H9 (cell line): ENCODE measurements around the gene PI4K2A. TPM values are rescaled to one million over a fixed set of nuclear protein-coding genes. Genes with fewer than 3 reads are reported as not detected.

Experiments
- DNase-seq: peaks from one replicate; pipeline ENCODE4 v3.0.0-alpha.2; 2017
- H2AFZ ChIP-seq: one replicate; pipeline ENCODE4 v1.6.1; 2013; ENCODE audit warnings: mild to moderate bottlenecking, low read length, control low read depth, moderate library complexity
- H2AK5ac ChIP-seq: 2 replicates; pipeline ENCODE4 v1.6.1; 2013; ENCODE audit warnings: low read length, control low read depth, mixed read lengths; ENCODE audit not compliant: insufficient read length
- H2BK120ac ChIP-seq: one replicate; pipeline ENCODE4 v1.6.1; 2013; ENCODE audit warnings: low read depth, mild to moderate bottlenecking, low read length, control low read depth, inconsistent platforms; ENCODE audit not compliant: poor library complexity, severe bottlenecking
- H2BK12ac ChIP-seq: 2 replicates; pipeline ENCODE4 v1.6.1; 2013; ENCODE audit warnings: low read length, control low read depth, mixed read lengths, low read depth; ENCODE audit not compliant: insufficient read length
- H2BK15ac ChIP-seq: 2 replicates; pipeline ENCODE4 v1.6.1; 2013; ENCODE audit warnings: low read depth, low read length, control low read depth
- H2BK20ac ChIP-seq: one replicate; pipeline ENCODE4 v1.6.1; 2013; ENCODE audit warnings: low read depth, mild to moderate bottlenecking, low read length, control low read depth, inconsistent platforms; ENCODE audit not compliant: poor library complexity, severe bottlenecking
- H2BK5ac ChIP-seq: 2 replicates; pipeline ENCODE4 v1.6.1; 2013; ENCODE audit warnings: low read length, control low read depth, mixed read lengths; ENCODE audit not compliant: insufficient read length
- H3K14ac ChIP-seq: 2 replicates; pipeline ENCODE4 v1.6.1; 2013; ENCODE audit warnings: low read length, control low read depth; ENCODE audit not compliant: insufficient read depth
- H3K18ac ChIP-seq: 2 replicates; pipeline ENCODE4 v1.6.1; 2013; ENCODE audit warnings: low read depth, mild to moderate bottlenecking, mixed read lengths, low read length, control low read depth; ENCODE audit not compliant: insufficient read length
- H3K23ac ChIP-seq: 2 replicates; pipeline ENCODE4 v1.6.1; 2013; ENCODE audit warnings: low read length, control low read depth, mixed read lengths, low read depth; ENCODE audit not compliant: insufficient read length
- H3K23me2 ChIP-seq: 2 replicates; pipeline ENCODE4 v1.6.1; 2013; ENCODE audit warnings: low read depth, mild to moderate bottlenecking, mixed read lengths, low read length, control low read depth; ENCODE audit not compliant: insufficient read length, poor library complexity, severe bottlenecking
- H3K27ac ChIP-seq: 2 replicates; pipeline ENCODE4 v1.5.1; 2013; ENCODE audit warnings: low read length, control low read depth, mixed read lengths, low read depth; ENCODE audit not compliant: insufficient read length
- H3K27me3 ChIP-seq: 2 replicates; pipeline ENCODE4 v1.6.1; 2013; ENCODE audit warnings: low read length, control low read depth, inconsistent platforms; ENCODE audit not compliant: insufficient read depth
- H3K4ac ChIP-seq: 2 replicates; pipeline ENCODE4 v1.6.1; 2013; ENCODE audit warnings: low read depth, mild to moderate bottlenecking, control low read depth, inconsistent platforms, low read length, moderate library complexity
- H3K4me1 ChIP-seq: 2 replicates; pipeline ENCODE4 v1.6.1; 2013; ENCODE audit warnings: low read length, control low read depth, inconsistent platforms; ENCODE audit not compliant: insufficient read depth
- H3K4me2 ChIP-seq: 2 replicates; pipeline ENCODE4 v1.6.1; 2013; ENCODE audit warnings: low read length, control low read depth, mixed read lengths; ENCODE audit not compliant: insufficient read length, insufficient read depth
- H3K56ac ChIP-seq: 2 replicates; pipeline ENCODE4 v1.6.1; 2013; ENCODE audit warnings: low read depth, mild to moderate bottlenecking, mixed read lengths, low read length, control low read depth; ENCODE audit not compliant: insufficient read length
- H3K79me1 ChIP-seq: 2 replicates; pipeline ENCODE4 v1.6.1; 2013; ENCODE audit warnings: low read depth, mild to moderate bottlenecking, moderate library complexity, low read length, control low read depth, inconsistent platforms; ENCODE audit not compliant: insufficient read depth, poor library complexity, severe bottlenecking
- H3K79me2 ChIP-seq: 2 replicates; pipeline ENCODE4 v1.6.1; 2013; ENCODE audit warnings: low read length, control low read depth, inconsistent platforms; ENCODE audit not compliant: insufficient read depth
- H3K9ac ChIP-seq: 2 replicates; pipeline ENCODE4 v1.6.1; 2013; ENCODE audit warnings: low read length, control low read depth, mixed read lengths; ENCODE audit not compliant: insufficient read length; ENCODE audit errors: extremely low read depth
- H3K9me3 ChIP-seq: one replicate; pipeline ENCODE4 v1.6.1; 2013; ENCODE audit warnings: low read depth, low read length, inconsistent platforms; ENCODE audit not compliant: control insufficient read depth
- H3T11ph ChIP-seq: one replicate; pipeline ENCODE4 v1.6.1; 2013; ENCODE audit warnings: mild to moderate bottlenecking, low read length, control low read depth, inconsistent platforms
- H4K20me1 ChIP-seq: one replicate; pipeline ENCODE4 v1.6.1; 2013; ENCODE audit not compliant: control insufficient read depth, insufficient read length, insufficient read depth
- H4K5ac ChIP-seq: 2 replicates; pipeline ENCODE4 v1.6.1; 2013; ENCODE audit warnings: low read depth, mild to moderate bottlenecking, mixed read lengths, low read length, control low read depth; ENCODE audit not compliant: insufficient read length
- H4K8ac ChIP-seq: replicated peaks from 2 replicates; pipeline ENCODE4 v1.6.1; 2013; ENCODE audit warnings: low read length, control low read depth, mixed read lengths, low read depth; ENCODE audit not compliant: insufficient read length
- H4K91ac ChIP-seq: 2 replicates; pipeline ENCODE4 v1.6.1; 2013; ENCODE audit warnings: low read depth, mild to moderate bottlenecking, moderate library complexity, mixed read lengths, low read length, control low read depth; ENCODE audit not compliant: insufficient read length
- H3K27ac Mint-ChIP-seq, 3 experiments: 2 replicates in 2 of 3; 3 replicates in 1 of 3; pipeline ENCODE4 v1.8.0; 2020 to 2021; ENCODE audit warnings: mixed read lengths in 3 of 3, mild to moderate bottlenecking in 1 of 3, moderate library complexity in 1 of 3
- H3K27me3 Mint-ChIP-seq: 2 replicates; pipeline ENCODE4 v1.8.0; 2021; ENCODE audit warnings: low read depth, mild to moderate bottlenecking, moderate library complexity, mixed read lengths
- H3K36me3 Mint-ChIP-seq, 3 experiments: 2 replicates in 2 of 3; 3 replicates in 1 of 3; pipeline ENCODE4 v1.8.0; 2020 to 2021; ENCODE audit warnings: low read depth in 3 of 3, mixed read lengths in 3 of 3; ENCODE audit not compliant: insufficient read depth in 1 of 3
- H3K4me1 Mint-ChIP-seq, 2 experiments: 2 replicates each; pipeline ENCODE4 v1.8.0; 2020; ENCODE audit warnings: mixed read lengths in 2 of 2
- H3K4me3 Mint-ChIP-seq, 2 experiments: 2 replicates in 1 of 2; 3 replicates in 1 of 2; pipeline ENCODE4 v1.8.0; 2020 to 2021; ENCODE audit warnings: mild to moderate bottlenecking in 2 of 2, mixed read lengths in 2 of 2, moderate library complexity in 1 of 2
- H3K9me3 Mint-ChIP-seq, 2 experiments: 2 replicates in 1 of 2; 3 replicates in 1 of 2; pipeline ENCODE4 v1.8.0; 2020; ENCODE audit warnings: mild to moderate bottlenecking in 2 of 2, mixed read lengths in 2 of 2, moderate library complexity in 1 of 2
- WGBS: extraction: QIAGEN DNeasy Blood & Tissue Kit; methylation state at CpG from one replicate; pipeline ENCODE4 v1.1.7; 2013; ENCODE audit warnings: missing lambda C conversion rate, low lambda C conversion rate, mixed read lengths; ENCODE audit not compliant: insufficient read length; ENCODE audit errors: extremely low coverage; 5-methylcytosine and 5-hydroxymethylcytosine counted together
- total RNA-seq: library from RNA; stranded (reverse); gene quantifications from 2 replicates; pipeline ENCODE4 v1.2.1, GENCODE V29; 2021
- TF ChIP-seq, protein P1 (sequence below): fragments of 200-600 bp; sonication (generic); conservative IDR thresholded peaks from 3 replicates; pipeline ENCODE4 v1.8.0; 2021; ENCODE audit warnings: antibody characterized with exemption, mild to moderate bottlenecking

The PI4K2A gene
- total RNA-seq, 1 experiment from 2014 or later: 30.9 TPM

DNA sequence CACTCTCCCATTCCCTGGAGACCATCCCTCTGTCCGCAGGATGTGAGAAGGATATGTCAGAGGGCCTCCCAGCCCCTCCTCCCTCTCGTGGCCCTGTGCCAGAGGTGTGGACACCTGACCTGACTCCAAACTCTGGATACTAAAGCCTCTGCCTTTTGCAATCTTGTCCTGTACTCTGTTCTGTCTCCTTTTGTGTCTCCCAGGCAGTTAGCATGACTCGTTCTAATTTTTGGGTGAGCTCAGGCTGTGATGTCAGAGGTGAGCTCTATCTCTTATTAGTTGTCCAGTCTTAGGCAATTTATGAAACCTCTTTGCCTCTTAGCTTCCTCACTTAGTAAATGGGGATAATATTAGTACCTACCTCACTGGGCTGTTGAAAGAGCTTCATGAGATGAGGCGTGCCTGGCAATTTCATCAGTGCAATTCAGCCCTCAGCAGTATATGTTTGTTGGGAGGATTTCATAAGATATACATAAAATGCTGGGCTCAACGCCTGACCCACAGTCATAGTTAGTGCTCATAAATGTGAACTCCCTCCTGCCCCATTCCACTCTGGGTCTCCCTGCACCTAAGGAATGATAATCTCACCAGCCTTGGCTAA, 84.0 kb downstream of the PI4K2A start:
- H3K27ac Mint-ChIP-seq: no peak overlapping the region; a peak in 2 of 7 replicates
- no peak overlapping the region for H2BK15ac ChIP-seq
- no peak overlapping the region for H3K4ac ChIP-seq
- H3K23me2 ChIP-seq: no peaks in the 10 kb centered on the region
- no peak overlapping the region for H3K4me2 ChIP-seq
- H3T11ph ChIP-seq: no peak overlapping the region
- no CpG with 5 or more reads among the region's 5 CpGs for WGBS
- no peak overlapping the region for H4K5ac ChIP-seq
- H3K79me1 ChIP-seq: no peaks in the 10 kb centered on the region
- no peak overlapping the region for H4K8ac ChIP-seq
- H3K4me1 ChIP-seq: peaks cover 3% of the 10 kb centered on the region; the same call in 1 of the 2 replicates
- H2BK20ac ChIP-seq: no peak overlapping the region
- H2BK120ac ChIP-seq: no peak overlapping the region
- DNase-seq: no peak
- H3K23ac ChIP-seq: no peak overlapping the region
- H2BK5ac ChIP-seq: no peak overlapping the region
- H3K9ac ChIP-seq: no peak overlapping the region
- TF ChIP-seq, protein P1, sequence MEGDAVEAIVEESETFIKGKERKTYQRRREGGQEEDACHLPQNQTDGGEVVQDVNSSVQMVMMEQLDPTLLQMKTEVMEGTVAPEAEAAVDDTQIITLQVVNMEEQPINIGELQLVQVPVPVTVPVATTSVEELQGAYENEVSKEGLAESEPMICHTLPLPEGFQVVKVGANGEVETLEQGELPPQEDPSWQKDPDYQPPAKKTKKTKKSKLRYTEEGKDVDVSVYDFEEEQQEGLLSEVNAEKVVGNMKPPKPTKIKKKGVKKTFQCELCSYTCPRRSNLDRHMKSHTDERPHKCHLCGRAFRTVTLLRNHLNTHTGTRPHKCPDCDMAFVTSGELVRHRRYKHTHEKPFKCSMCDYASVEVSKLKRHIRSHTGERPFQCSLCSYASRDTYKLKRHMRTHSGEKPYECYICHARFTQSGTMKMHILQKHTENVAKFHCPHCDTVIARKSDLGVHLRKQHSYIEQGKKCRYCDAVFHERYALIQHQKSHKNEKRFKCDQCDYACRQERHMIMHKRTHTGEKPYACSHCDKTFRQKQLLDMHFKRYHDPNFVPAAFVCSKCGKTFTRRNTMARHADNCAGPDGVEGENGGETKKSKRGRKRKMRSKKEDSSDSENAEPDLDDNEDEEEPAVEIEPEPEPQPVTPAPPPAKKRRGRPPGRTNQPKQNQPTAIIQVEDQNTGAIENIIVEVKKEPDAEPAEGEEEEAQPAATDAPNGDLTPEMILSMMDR: no peak
- H3K9me3 ChIP-seq: no peaks in the 10 kb centered on the region
- peaks cover 12 to 17% of the 10 kb centered on the region in 2 experiments for H3K4me1 Mint-ChIP-seq
- H3K56ac ChIP-seq: no peak overlapping the region
- H3K27ac ChIP-seq: no peak overlapping the region
- no peak overlapping the region; a peak in 1 of 5 replicates for H3K4me3 Mint-ChIP-seq
- no peaks in the 10 kb centered on the region for H3K27me3 ChIP-seq
- no peak overlapping the region for H2BK12ac ChIP-seq
- no peaks in the 10 kb centered on the region for H3K79me2 ChIP-seq
- H4K20me1 ChIP-seq: no peaks in the 10 kb centered on the region
- no peak overlapping the region for H3K18ac ChIP-seq
- no peaks in the 10 kb centered on the region for H3K9me3 Mint-ChIP-seq
- H3K36me3 Mint-ChIP-seq: peaks cover 1 to 19% (median 11%) of the 10 kb centered on the region in 3 experiments; a peak in 5 of 7 replicates
- H2AFZ ChIP-seq: no peak overlapping the region
- H3K27me3 Mint-ChIP-seq: no peaks in the 10 kb centered on the region
- H3K14ac ChIP-seq: no peak overlapping the region
- H4K91ac ChIP-seq: no peak overlapping the region
- no peak overlapping the region for H2AK5ac ChIP-seq

Other genes with a start within 250 kb of the PI4K2A start
- 71.6 and 83.0 TPM in 2 replicates for gene RRP12, start 239.3 kb upstream of the PI4K2A start, total RNA-seq
- gene PGAM1, start 214.5 kb upstream of the PI4K2A start, total RNA-seq: 932 and 935 TPM in 2 replicates
- 60.3 and 66.4 TPM in 2 replicates for gene EXOSC1, start 194.7 kb upstream of the PI4K2A start, total RNA-seq
- gene ZDHHC16, start 194.5 kb upstream of the PI4K2A start, total RNA-seq: 43.9 and 45.4 TPM in 2 replicates
- gene MMS19, start 142.2 kb upstream of the PI4K2A start, total RNA-seq: 102 and 104 TPM in 2 replicates
- gene UBTD1, start 141.7 kb upstream of the PI4K2A start, total RNA-seq: 18.1 and 19.0 TPM in 2 replicates
- gene ANKRD2, start 67.9 kb upstream of the PI4K2A start, total RNA-seq: not detected in 2 replicates
- gene HOGA1, start 56.3 kb upstream of the PI4K2A start, total RNA-seq: 0.72 and 0.79 TPM in 2 replicates
- gene C10orf62, start 51.0 kb upstream of the PI4K2A start, total RNA-seq: 0.31 TPM in 1 of 2 replicates, not detected in the other
- gene MORN4, start 7.2 kb upstream of the PI4K2A start, total RNA-seq: 11.9 and 12.0 TPM in 2 replicates
- 6.5 and 6.9 TPM in 2 replicates for gene AVPI1, start 46.6 kb downstream of the PI4K2A start, total RNA-seq
- 26.6 and 26.7 TPM in 2 replicates for gene MARVELD1, start 73.1 kb downstream of the PI4K2A start, total RNA-seq
- gene ZFYVE27, start 96.5 kb downstream of the PI4K2A start, total RNA-seq: 32.2 and 33.2 TPM in 2 replicates
- gene SFRP5, start 131.3 kb downstream of the PI4K2A start, total RNA-seq: 1.7 and 1.8 TPM in 2 replicates
- 0.02 and 0.04 TPM in 2 replicates for gene GOLGA7B, start 209.2 kb downstream of the PI4K2A start, total RNA-seq